ENCODE results near the gene RYK. TPM values are rescaled to one million over a fixed set of nuclear protein-coding genes. Genes with fewer than 3 reads are reported as not detected.
A peak's percentile ranks its signal among the peaks of the same experiment; 100 is the strongest.

RYK gene
- total RNA-seq, 2 donors from 2014 or later, result 42.9 to 44.9 TPM

GRCh38 chr3:134146666-134147065, 104.0 kb downstream of the RYK start:
- peaks cover 12% of the 10 kb centered on the region for H3K4me1 Mint-ChIP-seq
- H3K27ac Mint-ChIP-seq, result no peak overlapping the region
- H3K4me3 Mint-ChIP-seq, result no peak overlapping the region
- peaks cover 8% of the 10 kb centered on the region for H3K36me3 Mint-ChIP-seq (ENCODE audit: low read depth)
- DNase-seq, result no peak
- ATAC-seq, result no peak
- H3K27me3 Mint-ChIP-seq, result no peaks in the 10 kb centered on the region
- no peaks in the 10 kb centered on the region for H3K9me3 ChIP-seq (ENCODE audit: control insufficient read depth, low read length, poor library complexity, severe bottlenecking)

GRCh38 chr3:134145183-134145582, 105.5 kb downstream of the RYK start:
- no peak for DNase-seq
- Mint-ChIP-seq H3K4me3 (no peak overlapping the region), H3K27ac (peak overlapping the region; percentile 41), H3K36me3 (ENCODE audit: low read depth) (peaks cover 9% of the 10 kb centered on the region), H3K27me3 (no peaks in the 10 kb centered on the region), H3K4me1 (peaks cover 12% of the 10 kb centered on the region)
- no peaks in the 10 kb centered on the region for H3K9me3 ChIP-seq (ENCODE audit: control insufficient read depth, low read length, poor library complexity, severe bottlenecking)
- no peak for ATAC-seq

- no peak for ATAC-seq
- no peaks in the 10 kb centered on the region for H3K9me3 ChIP-seq (ENCODE audit: control insufficient read depth, low read length, poor library complexity, severe bottlenecking)
- peak overlapping the region; percentile 41 for H3K27ac Mint-ChIP-seq
- no peak overlapping the region for H3K4me3 Mint-ChIP-seq
- H3K27me3 Mint-ChIP-seq, result no peaks in the 10 kb centered on the region
- no peak for DNase-seq
- H3K36me3 Mint-ChIP-seq (ENCODE audit: low read depth), result peaks cover 9% of the 10 kb centered on the region
- peaks cover 12% of the 10 kb centered on the region for H3K4me1 Mint-ChIP-seq
Measured at GRCh38 chr3:134144694-134145093, 106.0 kb downstream of the RYK start.

- H3K27me3 Mint-ChIP-seq, result no peaks in the 10 kb centered on the region
- H3K4me3 Mint-ChIP-seq, result no peak overlapping the region
- H3K27ac Mint-ChIP-seq, result no peak overlapping the region
- peaks cover 2% of the 10 kb centered on the region for H3K9me3 ChIP-seq (ENCODE audit: control insufficient read depth, low read length, poor library complexity, severe bottlenecking)
- ATAC-seq, result no peak
- peaks cover 6% of the 10 kb centered on the region for H3K36me3 Mint-ChIP-seq (ENCODE audit: low read depth)
- no peak for DNase-seq
- H3K4me1 Mint-ChIP-seq, result peaks cover 12% of the 10 kb centered on the region
Measured at GRCh38 chr3:134143828-134144401, 106.7 kb downstream of the RYK start.

- H3K4me1 Mint-ChIP-seq, result no peaks in the 10 kb centered on the region
- H3K27me3 Mint-ChIP-seq, result no peaks in the 10 kb centered on the region
- no peak for DNase-seq
- no peak overlapping the region for H3K4me3 Mint-ChIP-seq
- peaks cover 3% of the 10 kb centered on the region for H3K9me3 ChIP-seq (ENCODE audit: control insufficient read depth, low read length, poor library complexity, severe bottlenecking)
- H3K27ac Mint-ChIP-seq, result no peak overlapping the region
- ATAC-seq, result no peak
- H3K36me3 Mint-ChIP-seq (ENCODE audit: low read depth), result peaks cover 2% of the 10 kb centered on the region
Measured at GRCh38 chr3:134136604-134137003, 114.1 kb downstream of the RYK start.

GRCh38 chr3:134134698-134135415, 115.8 kb downstream of the RYK start:
- Mint-ChIP-seq H3K4me3 (no peak overlapping the region), H3K4me1 (no peaks in the 10 kb centered on the region), H3K27me3 (no peaks in the 10 kb centered on the region), H3K36me3 (ENCODE audit: low read depth) (no peaks in the 10 kb centered on the region), H3K27ac (no peak overlapping the region)
- DNase-seq, result no peak
- H3K9me3 ChIP-seq (ENCODE audit: control insufficient read depth, low read length, poor library complexity, severe bottlenecking), result peaks cover 3% of the 10 kb centered on the region
- no peak for ATAC-seq

- Mint-ChIP-seq H3K27me3 (no peaks in the 10 kb centered on the region), H3K36me3 (ENCODE audit: low read depth) (no peaks in the 10 kb centered on the region), H3K4me1 (no peaks in the 10 kb centered on the region), H3K4me3 (no peak overlapping the region), H3K27ac (no peak overlapping the region)
- H3K9me3 ChIP-seq (ENCODE audit: control insufficient read depth, low read length, poor library complexity, severe bottlenecking), result peaks cover 3% of the 10 kb centered on the region
- DNase-seq (no peak), ATAC-seq (no peak)
Measured at GRCh38 chr3:134134240-134134639, 116.4 kb downstream of the RYK start.

GRCh38 chr3:134132961-134133360, 117.7 kb downstream of the RYK start:
- no peaks in the 10 kb centered on the region for H3K9me3 ChIP-seq (ENCODE audit: control insufficient read depth, low read length, poor library complexity, severe bottlenecking)
- DNase-seq (no peak), ATAC-seq (no peak)
- Mint-ChIP-seq H3K36me3 (ENCODE audit: low read depth) (no peaks in the 10 kb centered on the region), H3K4me1 (no peaks in the 10 kb centered on the region), H3K4me3 (no peak overlapping the region), H3K27me3 (no peaks in the 10 kb centered on the region), H3K27ac (no peak overlapping the region)

GRCh38 chr3:134126153-134126552, 124.5 kb downstream of the RYK start:
- H3K27me3 Mint-ChIP-seq, result no peaks in the 10 kb centered on the region
- DNase-seq (no peak), ATAC-seq (no peak)
- no peaks in the 10 kb centered on the region for H3K4me1 Mint-ChIP-seq
- H3K9me3 ChIP-seq (ENCODE audit: control insufficient read depth, low read length, poor library complexity, severe bottlenecking), result peaks cover 6% of the 10 kb centered on the region
- H3K36me3 Mint-ChIP-seq (ENCODE audit: low read depth), result no peaks in the 10 kb centered on the region
- H3K4me3 Mint-ChIP-seq, result no peak overlapping the region
- no peak overlapping the region for H3K27ac Mint-ChIP-seq

GRCh38 chr3:134114726-134115125, 135.9 kb downstream of the RYK start:
- DNase-seq, result no peak
- no peaks in the 10 kb centered on the region for H3K27me3 Mint-ChIP-seq
- no peaks in the 10 kb centered on the region for H3K36me3 Mint-ChIP-seq (ENCODE audit: low read depth)
- H3K4me3 Mint-ChIP-seq, result no peak overlapping the region
- ATAC-seq, result no peak
- no peaks in the 10 kb centered on the region for H3K4me1 Mint-ChIP-seq
- H3K9me3 ChIP-seq (ENCODE audit: control insufficient read depth, low read length, poor library complexity, severe bottlenecking), result peaks cover 3% of the 10 kb centered on the region
- H3K27ac Mint-ChIP-seq, result no peak overlapping the region

GRCh38 chr3:134111616-134112015, 139.0 kb downstream of the RYK start:
- DNase-seq, result no peak
- no peaks in the 10 kb centered on the region for H3K9me3 ChIP-seq (ENCODE audit: control insufficient read depth, low read length, poor library complexity, severe bottlenecking)
- H3K4me1 Mint-ChIP-seq, result no peaks in the 10 kb centered on the region
- no peak overlapping the region for H3K27ac Mint-ChIP-seq
- no peaks in the 10 kb centered on the region for H3K27me3 Mint-ChIP-seq
- H3K36me3 Mint-ChIP-seq (ENCODE audit: low read depth), result no peaks in the 10 kb centered on the region
- no peak overlapping the region for H3K4me3 Mint-ChIP-seq
- ATAC-seq, result no peak

- Mint-ChIP-seq H3K27ac (no peak overlapping the region), H3K4me3 (no peak overlapping the region), H3K36me3 (ENCODE audit: low read depth) (no peaks in the 10 kb centered on the region)
Measured at GRCh38 chr3:134110963-134111362, 139.7 kb downstream of the RYK start.

More at GRCh38 chr3:134110963-134111362, 139.7 kb downstream of the RYK start:
- H3K27me3 Mint-ChIP-seq, result no peaks in the 10 kb centered on the region
- DNase-seq (no peak), ATAC-seq (no peak)
- H3K9me3 ChIP-seq (ENCODE audit: control insufficient read depth, low read length, poor library complexity, severe bottlenecking), result no peaks in the 10 kb centered on the region
- no peaks in the 10 kb centered on the region for H3K4me1 Mint-ChIP-seq

Data from T-helper 17 cell (primary cell).